ENCODE measurements around the gene ARID1A.

ARID1A gene

DNA sequence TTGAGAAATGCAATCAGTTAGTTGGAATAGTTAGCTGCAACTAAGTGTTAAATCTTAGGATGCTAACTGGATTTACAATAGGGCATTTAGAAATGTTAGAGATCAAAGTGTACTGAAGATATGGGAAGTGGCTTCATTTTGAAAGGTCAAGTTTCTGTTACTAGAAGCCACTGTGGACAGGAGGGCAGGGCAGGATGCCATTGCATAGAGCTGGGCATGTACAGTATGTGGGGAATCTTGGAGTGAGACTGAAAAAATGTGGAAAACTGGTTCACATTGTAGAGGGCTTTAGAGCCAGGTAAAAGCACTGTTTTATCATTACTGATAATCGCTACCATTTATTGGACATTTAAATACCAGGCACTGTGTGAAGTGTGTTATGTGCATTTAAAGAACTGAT, 31.0 kb downstream of the ARID1A start:
- H3K4me1 ChIP-seq (ENCODE audit: insufficient read depth, low read length): peaks cover 23% of the 10 kb centered on the region

DNA sequence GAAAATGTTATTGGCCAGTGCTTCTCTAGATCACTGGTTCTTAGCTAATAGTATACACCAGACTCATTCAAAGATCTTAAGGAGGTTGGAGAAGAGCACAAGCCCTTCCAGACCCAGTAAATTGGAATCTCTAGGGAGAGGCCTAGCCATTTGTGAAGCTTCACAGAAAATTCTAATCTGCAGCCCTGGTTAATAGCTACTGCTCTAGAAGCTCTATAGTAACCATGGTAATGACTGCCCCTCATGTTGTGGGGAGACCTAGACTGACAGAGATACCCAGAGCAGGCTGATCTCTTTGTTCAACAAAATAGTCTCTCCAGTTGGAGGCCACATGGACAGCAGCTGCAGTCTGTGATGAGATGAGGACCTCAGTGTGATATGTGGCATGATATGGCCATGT, 31.7 kb downstream of the ARID1A start:
- Histone ChIP-seq H3K79me2 (ENCODE audit: insufficient read depth, low read length) (peaks cover 100% of the 10 kb centered on the region), H4K20me1 (ENCODE audit: insufficient read depth, low read length) (peaks cover 91% of the 10 kb centered on the region), H3K4me2 (ENCODE audit: insufficient read depth, low read length) (no peak overlapping the region), H3K9ac (ENCODE audit: low read depth, low read length) (no peak overlapping the region), H3K27ac (ENCODE audit: low read length) (no peak overlapping the region), H2AFZ (ENCODE audit: low read depth, low read length) (no peak overlapping the region), H3K9me3 (ENCODE audit: insufficient read depth, low read length, severe bottlenecking) (no peaks in the 10 kb centered on the region), H3K36me3 (ENCODE audit: insufficient read depth, low read length) (peaks cover 72% of the 10 kb centered on the region), H3K4me3 (ENCODE audit: low read depth in 1 of 2, low read length in 2 of 2) (no peak overlapping the region), H3K4me1 (ENCODE audit: insufficient read depth, low read length) (peaks cover 16% of the 10 kb centered on the region), H3K27me3 (ENCODE audit: insufficient read depth, low read length, poor library complexity) (no peaks in the 10 kb centered on the region)
- TF ChIP-seq, protein P1, sequence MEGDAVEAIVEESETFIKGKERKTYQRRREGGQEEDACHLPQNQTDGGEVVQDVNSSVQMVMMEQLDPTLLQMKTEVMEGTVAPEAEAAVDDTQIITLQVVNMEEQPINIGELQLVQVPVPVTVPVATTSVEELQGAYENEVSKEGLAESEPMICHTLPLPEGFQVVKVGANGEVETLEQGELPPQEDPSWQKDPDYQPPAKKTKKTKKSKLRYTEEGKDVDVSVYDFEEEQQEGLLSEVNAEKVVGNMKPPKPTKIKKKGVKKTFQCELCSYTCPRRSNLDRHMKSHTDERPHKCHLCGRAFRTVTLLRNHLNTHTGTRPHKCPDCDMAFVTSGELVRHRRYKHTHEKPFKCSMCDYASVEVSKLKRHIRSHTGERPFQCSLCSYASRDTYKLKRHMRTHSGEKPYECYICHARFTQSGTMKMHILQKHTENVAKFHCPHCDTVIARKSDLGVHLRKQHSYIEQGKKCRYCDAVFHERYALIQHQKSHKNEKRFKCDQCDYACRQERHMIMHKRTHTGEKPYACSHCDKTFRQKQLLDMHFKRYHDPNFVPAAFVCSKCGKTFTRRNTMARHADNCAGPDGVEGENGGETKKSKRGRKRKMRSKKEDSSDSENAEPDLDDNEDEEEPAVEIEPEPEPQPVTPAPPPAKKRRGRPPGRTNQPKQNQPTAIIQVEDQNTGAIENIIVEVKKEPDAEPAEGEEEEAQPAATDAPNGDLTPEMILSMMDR (IDR thresholded peaks at IDR 0.05; ENCODE audit: borderline replicate concordance, extremely low read depth, low read length, poor library complexity, severe bottlenecking): no peak
- no peak for TF ChIP-seq EZH2 (IDR thresholded peaks at IDR 0.05; ENCODE audit: borderline replicate concordance, low read depth, low read length, severe bottlenecking)
- ATAC-seq (ENCODE audit: insufficient read depth, low read depth) (no peak), DNase-seq (no peak)

More for the DNA sequence above, 31.0 kb downstream of the ARID1A start:
- TF ChIP-seq EZH2 (IDR thresholded peaks at IDR 0.05; ENCODE audit: borderline replicate concordance, low read depth, low read length, severe bottlenecking): no peak
- TF ChIP-seq, protein P1 (IDR thresholded peaks at IDR 0.05; ENCODE audit: borderline replicate concordance, extremely low read depth, low read length, poor library complexity, severe bottlenecking): no peak
- Histone ChIP-seq H3K4me3 (ENCODE audit: low read depth in 1 of 2, low read length in 2 of 2) (no peak overlapping the region), H3K9me3 (ENCODE audit: insufficient read depth, low read length, severe bottlenecking) (no peaks in the 10 kb centered on the region), H3K36me3 (ENCODE audit: insufficient read depth, low read length) (peaks cover 65% of the 10 kb centered on the region), H3K79me2 (ENCODE audit: insufficient read depth, low read length) (peaks cover 100% of the 10 kb centered on the region), H3K27me3 (ENCODE audit: insufficient read depth, low read length, poor library complexity) (no peaks in the 10 kb centered on the region), H4K20me1 (ENCODE audit: insufficient read depth, low read length) (peaks cover 94% of the 10 kb centered on the region), H2AFZ (ENCODE audit: low read depth, low read length) (no peak overlapping the region), H3K27ac (ENCODE audit: low read length) (no peak overlapping the region), H3K4me2 (ENCODE audit: insufficient read depth, low read length) (no peak overlapping the region), H3K9ac (ENCODE audit: low read depth, low read length) (no peak overlapping the region)
- no peak for DNase-seq
- ATAC-seq (ENCODE audit: insufficient read depth, low read depth): no peak

DNA sequence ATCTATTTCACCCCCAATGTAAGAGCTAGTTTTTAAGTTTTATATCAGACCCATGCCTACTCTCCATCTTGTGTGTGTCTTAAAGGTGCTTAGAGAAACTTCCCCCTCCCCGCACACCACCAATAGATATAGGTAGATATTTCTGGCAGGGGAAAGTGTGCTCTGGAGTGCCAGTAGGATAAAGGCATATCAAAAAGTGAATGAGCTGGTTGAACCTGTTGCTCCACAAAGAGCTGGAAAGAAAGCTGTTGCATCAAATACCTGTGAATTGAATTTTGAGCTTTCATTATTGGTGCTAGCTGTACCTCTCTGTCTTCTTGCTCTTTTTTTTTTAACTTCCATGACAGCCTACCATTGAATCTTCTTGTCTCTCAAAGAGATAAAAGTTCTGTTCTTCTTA, 32.8 kb downstream of the ARID1A start:
- TF ChIP-seq EZH2 (IDR thresholded peaks at IDR 0.05; ENCODE audit: borderline replicate concordance, low read depth, low read length, severe bottlenecking): no peak
- TF ChIP-seq, protein P1 (IDR thresholded peaks at IDR 0.05; ENCODE audit: borderline replicate concordance, extremely low read depth, low read length, poor library complexity, severe bottlenecking): no peak
- peaks cover 87% of the 10 kb centered on the region for H4K20me1 ChIP-seq (ENCODE audit: insufficient read depth, low read length)
- no peak overlapping the region for H3K4me2 ChIP-seq (ENCODE audit: insufficient read depth, low read length)
- ATAC-seq (ENCODE audit: insufficient read depth, low read depth): no peak
- no peak overlapping the region for H3K4me3 ChIP-seq (ENCODE audit: low read depth in 1 of 2, low read length in 2 of 2)
- H3K4me1 ChIP-seq (ENCODE audit: insufficient read depth, low read length): peaks cover 5% of the 10 kb centered on the region
- no peak overlapping the region for H2AFZ ChIP-seq (ENCODE audit: low read depth, low read length)
- no peaks in the 10 kb centered on the region for H3K27me3 ChIP-seq (ENCODE audit: insufficient read depth, low read length, poor library complexity)
- H3K36me3 ChIP-seq (ENCODE audit: insufficient read depth, low read length): peaks cover 82% of the 10 kb centered on the region
- H3K79me2 ChIP-seq (ENCODE audit: insufficient read depth, low read length): peaks cover 100% of the 10 kb centered on the region
- no peak for DNase-seq
- no peaks in the 10 kb centered on the region for H3K9me3 ChIP-seq (ENCODE audit: insufficient read depth, low read length, severe bottlenecking)
- no peak overlapping the region for H3K27ac ChIP-seq (ENCODE audit: low read length)
- no peak overlapping the region for H3K9ac ChIP-seq (ENCODE audit: low read depth, low read length)

DNA sequence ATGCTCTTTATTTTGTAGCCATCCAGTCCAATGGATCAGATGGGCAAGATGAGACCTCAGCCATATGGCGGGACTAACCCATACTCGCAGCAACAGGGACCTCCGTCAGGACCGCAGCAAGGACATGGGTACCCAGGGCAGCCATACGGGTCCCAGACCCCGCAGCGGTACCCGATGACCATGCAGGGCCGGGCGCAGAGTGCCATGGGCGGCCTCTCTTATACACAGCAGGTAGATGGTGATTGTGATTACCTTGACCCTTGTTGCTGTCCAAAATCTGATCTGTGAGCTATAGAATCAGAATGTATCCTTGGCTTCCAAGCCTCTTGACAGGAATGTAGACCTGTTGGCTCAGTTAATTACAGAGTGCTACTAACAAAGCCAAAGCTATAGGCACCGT, 33.8 kb downstream of the ARID1A start:
- Histone ChIP-seq H3K36me3 (ENCODE audit: insufficient read depth, low read length) (peaks cover 86% of the 10 kb centered on the region), H3K27ac (ENCODE audit: low read length) (no peak overlapping the region), H4K20me1 (ENCODE audit: insufficient read depth, low read length) (peaks cover 86% of the 10 kb centered on the region), H3K27me3 (ENCODE audit: insufficient read depth, low read length, poor library complexity) (no peaks in the 10 kb centered on the region), H3K4me1 (ENCODE audit: insufficient read depth, low read length) (no peaks in the 10 kb centered on the region), H3K4me3 (ENCODE audit: low read depth in 1 of 2, low read length in 2 of 2) (no peak overlapping the region), H2AFZ (ENCODE audit: low read depth, low read length) (no peak overlapping the region), H3K4me2 (ENCODE audit: insufficient read depth, low read length) (no peak overlapping the region), H3K79me2 (ENCODE audit: insufficient read depth, low read length) (peaks cover 100% of the 10 kb centered on the region), H3K9me3 (ENCODE audit: insufficient read depth, low read length, severe bottlenecking) (no peaks in the 10 kb centered on the region), H3K9ac (ENCODE audit: low read depth, low read length) (no peak overlapping the region)
- no peak for DNase-seq
- ATAC-seq (ENCODE audit: insufficient read depth, low read depth): no peak
- TF ChIP-seq, protein P1 (IDR thresholded peaks at IDR 0.05; ENCODE audit: borderline replicate concordance, extremely low read depth, low read length, poor library complexity, severe bottlenecking): no peak
- TF ChIP-seq EZH2 (IDR thresholded peaks at IDR 0.05; ENCODE audit: borderline replicate concordance, low read depth, low read length, severe bottlenecking): no peak
